ENCODE results near the gene ABR.

DNA sequence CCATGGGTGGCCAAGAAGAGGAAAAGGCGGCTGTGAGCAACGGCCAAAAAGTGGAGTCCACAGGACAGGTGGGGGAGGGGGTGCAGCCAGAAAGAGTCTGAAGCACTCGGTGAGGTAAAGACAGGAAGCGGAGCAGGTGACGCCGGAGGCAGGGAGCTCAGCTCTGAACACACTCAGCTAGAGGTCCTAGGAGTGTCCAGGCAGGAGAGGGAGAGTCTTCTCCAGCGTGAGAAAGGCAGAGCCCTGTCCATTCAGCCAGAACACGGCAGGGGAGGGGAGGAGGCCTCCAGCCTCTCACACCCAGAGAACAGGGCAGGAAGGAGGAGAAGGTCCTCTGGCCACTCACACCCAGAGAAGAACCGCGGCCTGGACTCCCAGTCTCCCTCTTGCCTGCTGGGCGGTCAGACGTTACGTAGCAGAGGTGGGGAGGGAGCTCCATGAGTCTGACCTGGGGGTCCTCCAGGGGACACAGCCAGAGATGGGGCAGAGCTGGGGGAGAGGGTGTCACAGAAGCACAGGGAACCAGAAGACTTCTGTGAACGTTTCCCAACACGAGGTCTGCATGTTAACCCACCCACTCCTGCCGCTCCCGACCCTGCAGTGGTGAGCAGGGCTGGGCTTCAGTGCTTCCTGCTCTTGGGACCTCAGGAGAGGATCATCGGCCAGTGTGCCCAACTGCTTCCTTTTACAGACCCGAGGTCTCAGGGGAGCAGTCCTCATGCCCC, 89.2 kb downstream of the ABR start:
- TF ChIP-seq, protein P1, sequence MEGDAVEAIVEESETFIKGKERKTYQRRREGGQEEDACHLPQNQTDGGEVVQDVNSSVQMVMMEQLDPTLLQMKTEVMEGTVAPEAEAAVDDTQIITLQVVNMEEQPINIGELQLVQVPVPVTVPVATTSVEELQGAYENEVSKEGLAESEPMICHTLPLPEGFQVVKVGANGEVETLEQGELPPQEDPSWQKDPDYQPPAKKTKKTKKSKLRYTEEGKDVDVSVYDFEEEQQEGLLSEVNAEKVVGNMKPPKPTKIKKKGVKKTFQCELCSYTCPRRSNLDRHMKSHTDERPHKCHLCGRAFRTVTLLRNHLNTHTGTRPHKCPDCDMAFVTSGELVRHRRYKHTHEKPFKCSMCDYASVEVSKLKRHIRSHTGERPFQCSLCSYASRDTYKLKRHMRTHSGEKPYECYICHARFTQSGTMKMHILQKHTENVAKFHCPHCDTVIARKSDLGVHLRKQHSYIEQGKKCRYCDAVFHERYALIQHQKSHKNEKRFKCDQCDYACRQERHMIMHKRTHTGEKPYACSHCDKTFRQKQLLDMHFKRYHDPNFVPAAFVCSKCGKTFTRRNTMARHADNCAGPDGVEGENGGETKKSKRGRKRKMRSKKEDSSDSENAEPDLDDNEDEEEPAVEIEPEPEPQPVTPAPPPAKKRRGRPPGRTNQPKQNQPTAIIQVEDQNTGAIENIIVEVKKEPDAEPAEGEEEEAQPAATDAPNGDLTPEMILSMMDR (IDR thresholded peaks at IDR 0.05) = no peak
- TF ChIP-seq POLR2AphosphoS5 (IDR thresholded peaks at IDR 0.05) (no peak), POLR2A (IDR thresholded peaks at IDR 0.05) (no peak)

All from prostate gland (tissue), 2 donors.